H1 (cell line): Measurements from ENCODE around the gene AHRR. TPM values are rescaled to one million over a fixed set of nuclear protein-coding genes. Genes with fewer than 3 reads are reported as not detected.

Experiments used
- ATF2 ChIP-seq: IDR thresholded peaks from 2 replicates; pipeline ENCODE4 v1.6.1; 2012; ENCODE audit warnings: low read length, inconsistent platforms
- NRF1 ChIP-seq: IDR thresholded peaks from 2 replicates; pipeline ENCODE4 v1.6.1; 2011; ENCODE audit warnings: mild to moderate bottlenecking, low read depth, low read length, improper control_type of control experiment
- TEAD4 ChIP-seq: IDR thresholded peaks from 2 replicates; pipeline ENCODE4 v1.6.1; 2012; ENCODE audit warnings: low read depth, low read length, inconsistent platforms, mixed read lengths
- polyA plus RNA-seq, 7 experiments: library from polyadenylated mRNA; depleted of rRNA in 3 of 7; stranded (reverse) in 5 of 7; unstranded in 2 of 7; fragments of >200 nt in 5 of 7; fragments of 200-250 nt in 2 of 7; gene quantifications; 1 replicate in 5 of 7; 2 replicates in 1 of 7; 4 replicates in 1 of 7; pipeline versions ENCODE4 v1.2.1 to v1.2.3, GENCODE V29; 2011 to 2013; ENCODE audit warnings: missing spikeins in 2 of 7, mixed read lengths in 2 of 7
- total RNA-seq: library from RNA; stranded (reverse); fragmentation: NEBNext Ultra II Directional; extraction: Animal tissue kit (Norgen Biotek cat#: 25700); gene quantifications from 2 replicates; pipeline ENCODE4 v1.2.1, GENCODE V29; 2021

Gene AHRR
- total and polyA plus RNA-seq, 2 of the 8 experiments (the other 6 are each of a cell fraction or from before 2014, with no cell fraction given): 0.41 to 0.80 TPM

DNA sequence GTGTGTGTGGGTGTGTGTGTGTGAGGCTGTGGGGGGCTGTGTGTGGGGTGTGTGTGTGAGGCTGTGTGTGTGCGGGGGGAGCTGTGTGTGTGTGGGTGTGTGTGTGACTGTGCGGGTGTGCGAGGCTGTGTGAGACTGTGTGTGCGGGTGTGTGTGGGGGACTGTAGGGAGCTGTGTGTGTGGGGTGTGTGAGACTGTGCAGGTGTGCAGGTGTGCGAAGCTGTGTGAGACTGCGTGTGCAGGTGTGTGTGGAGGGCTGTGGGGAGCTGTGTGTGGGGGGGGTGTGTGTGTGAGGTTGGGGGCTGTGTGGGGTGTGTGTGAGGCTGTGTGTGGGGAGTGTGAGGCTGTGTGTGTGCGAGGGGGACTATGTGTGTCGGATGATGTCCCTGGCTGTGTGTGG, 23.2 kb downstream of the AHRR start (continued):
- no peak for TF ChIP-seq NRF1
- TF ChIP-seq TEAD4: no peak
- no peak for TF ChIP-seq ATF2
- TF ChIP-seq, all 59 proteins: peak for 0
